Kasumi-1 (cell line): ENCODE measurements around the gene RCL1.
"Not testable (repeated sequence)": the region's sequence is repeated elsewhere in the genome, so short reads cannot be mapped to it uniquely, and the experiment has no call there.

ENCODE experiments used
- DNase-seq, 2 experiments: peaks; one replicate each; lab custom pipeline; 2025; lab: John Stamatoyannopoulos, UW

Gene RCL1

DNA sequence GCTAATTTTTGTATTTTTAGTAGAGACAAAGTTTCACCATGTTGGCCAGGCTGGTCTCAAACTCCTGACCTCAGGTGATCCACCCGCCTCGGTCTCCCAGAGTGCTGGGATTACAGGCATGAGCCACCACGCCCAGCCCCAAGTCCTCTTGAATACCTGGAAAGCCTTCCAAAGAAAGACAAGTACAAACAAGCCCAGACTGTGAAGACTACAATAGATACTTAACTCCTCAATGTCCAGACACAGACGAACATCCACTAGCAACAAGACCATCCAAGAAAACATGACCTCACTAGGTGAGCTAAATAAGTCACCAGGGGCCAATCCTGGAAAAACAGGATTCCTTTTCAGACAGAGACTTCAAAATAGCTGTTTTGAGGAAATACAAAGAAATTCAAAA is 9.6 kb upstream of the RCL1 start:
- DNase-seq = not testable (repeated sequence)

GRCh38 chr9:4784403-4784802 is 8.3 kb upstream of the RCL1 start:
- no peak for DNase-seq

DNA sequence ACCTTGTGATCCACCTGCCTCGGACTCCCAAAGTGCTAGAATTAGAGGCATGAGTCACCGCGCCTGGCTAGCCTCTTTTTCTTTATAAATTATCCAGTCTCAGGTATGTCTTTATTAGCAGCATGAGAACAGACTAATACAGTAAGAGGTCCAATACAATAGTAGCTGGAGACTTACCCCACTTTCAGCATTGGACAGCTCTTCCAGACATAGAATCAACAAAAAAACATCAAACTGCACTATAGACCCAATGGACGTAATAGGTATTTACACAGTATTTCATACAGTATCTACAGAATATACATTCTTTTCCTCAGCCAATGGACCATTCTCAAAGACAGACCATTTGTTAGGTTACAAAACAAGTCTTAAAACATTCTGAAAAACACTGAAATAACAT is 6.1 kb upstream of the RCL1 start:
- DNase-seq = no peak

DNA sequence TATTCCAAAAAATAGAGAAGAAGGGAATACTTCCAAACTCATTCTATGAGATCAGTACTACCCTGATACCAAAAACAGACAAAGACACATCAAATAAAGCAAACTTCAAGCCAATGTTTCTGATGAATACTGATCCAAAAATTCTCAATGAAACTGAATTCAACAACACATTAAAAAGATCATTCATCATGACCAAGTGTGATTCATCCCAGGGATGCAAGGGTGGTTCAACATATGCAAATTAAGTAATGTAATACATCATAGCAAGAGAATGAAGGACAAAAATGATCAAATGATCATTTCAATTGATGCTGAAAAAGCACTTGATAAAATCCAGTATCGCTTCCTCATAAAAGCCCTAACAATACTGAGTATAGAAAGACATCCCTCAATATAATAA is 4.9 kb upstream of the RCL1 start:
- no peak for DNase-seq

DNA sequence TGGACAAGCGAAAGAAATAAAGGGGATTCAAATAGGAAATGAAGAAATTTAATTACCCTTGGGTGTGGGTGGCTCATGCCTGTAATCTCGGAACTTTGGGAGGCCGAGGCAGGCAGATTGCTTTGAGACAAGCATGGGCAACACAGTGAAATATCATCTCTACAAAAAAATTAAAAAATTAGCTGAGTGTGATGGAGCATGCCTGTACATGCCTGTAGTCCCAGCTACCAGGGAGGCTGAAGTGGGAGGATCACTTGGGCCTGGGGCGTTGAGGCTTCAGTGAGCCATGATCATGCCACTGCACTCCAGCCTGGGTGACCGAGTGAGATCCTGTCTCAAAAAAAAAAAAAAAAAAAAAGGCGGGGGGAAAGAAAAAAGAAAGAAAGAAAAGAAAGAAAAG is 4.0 kb upstream of the RCL1 start:
- no peak for DNase-seq

- DNase-seq = no peak
Observed at GRCh38 chr9:4792054-4792571, 631 bp upstream of the RCL1 start.

GRCh38 chr9:4793459-4794395 is 983 bp downstream of the RCL1 start:
- no peak for DNase-seq

DNA sequence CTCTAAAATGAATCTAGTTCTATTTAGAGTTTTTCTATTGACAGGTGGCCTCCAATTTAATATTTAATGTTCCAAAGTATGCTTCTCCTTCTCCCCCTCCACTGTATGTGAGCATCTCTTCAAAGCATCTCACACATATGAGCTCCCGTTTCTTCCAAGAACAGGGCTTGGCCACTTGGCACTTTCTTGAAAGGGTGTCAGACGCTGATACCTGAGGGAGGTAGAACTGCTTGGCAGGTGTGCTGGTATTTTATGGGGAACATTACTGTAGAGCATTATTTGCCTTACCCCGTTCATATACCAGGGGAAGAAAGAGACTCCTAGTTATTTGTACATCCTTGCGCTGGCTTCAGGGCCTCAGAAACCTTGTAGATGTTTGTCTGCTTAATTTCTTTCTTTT is 1.9 kb downstream of the RCL1 start:
- DNase-seq = no peak

GRCh38 chr9:4795108-4795507 is 2.4 kb downstream of the RCL1 start:
- not testable (repeated sequence) for DNase-seq

DNA sequence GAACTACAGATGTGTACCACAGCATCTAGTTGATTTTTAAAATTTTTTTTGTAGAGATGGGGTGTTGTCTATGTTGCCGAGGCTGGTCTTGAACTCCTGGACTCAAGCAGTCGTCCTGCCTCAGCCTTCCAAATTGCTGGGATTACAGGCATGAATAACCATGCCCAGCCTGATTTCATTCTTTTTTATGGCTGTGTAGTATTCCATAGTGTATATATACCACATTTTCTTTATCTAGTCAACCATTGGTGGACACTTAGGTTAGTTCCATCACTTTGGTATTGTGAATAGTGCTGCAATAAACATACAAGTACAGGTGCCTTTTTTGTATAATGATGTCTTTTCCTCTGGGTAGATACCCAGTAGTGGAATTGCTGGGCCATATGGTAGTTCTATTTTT is 3.8 kb downstream of the RCL1 start:
- DNase-seq = no peak

DNA sequence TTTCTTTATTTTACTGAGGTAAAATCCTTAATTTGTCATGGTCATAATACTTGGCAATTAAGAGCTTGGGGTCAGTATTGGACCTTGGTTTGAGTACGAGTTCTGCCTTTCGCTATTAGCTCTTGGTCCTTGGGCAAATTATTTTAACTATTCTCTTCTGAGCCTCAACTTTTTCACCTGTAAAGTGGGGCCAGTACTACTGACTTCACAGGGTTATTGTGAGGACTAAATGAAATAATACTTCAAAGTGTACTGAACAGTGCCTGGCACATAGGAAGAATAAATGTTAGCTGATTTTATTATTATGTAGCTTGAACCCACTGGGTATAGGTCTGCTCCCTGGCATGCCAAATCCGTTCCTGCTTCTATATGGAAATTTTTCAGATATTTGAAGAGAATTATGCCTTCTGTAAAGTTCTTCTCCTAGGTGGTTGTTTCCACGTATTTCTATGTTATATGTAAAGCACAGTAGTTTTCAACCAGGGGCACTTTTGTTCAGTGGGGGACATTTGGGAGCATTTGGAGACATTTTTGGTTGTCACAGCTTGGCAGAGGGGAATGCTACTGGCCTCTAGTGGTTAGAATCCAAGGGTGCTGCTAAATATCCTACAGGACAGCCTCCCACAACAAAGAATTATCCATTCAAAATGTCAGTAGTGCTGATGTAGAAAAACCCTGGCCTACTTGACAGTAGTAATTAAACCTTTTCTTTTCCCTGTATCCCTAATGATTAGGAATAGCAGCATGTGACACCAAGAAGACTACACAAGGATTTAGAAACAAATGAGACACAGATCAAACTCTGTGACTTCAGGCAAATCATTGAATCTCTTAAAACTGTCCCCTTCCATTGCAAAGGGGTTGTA is 4.5 kb downstream of the RCL1 start:
- DNase-seq = peak; percentile 22 to 36

DNA sequence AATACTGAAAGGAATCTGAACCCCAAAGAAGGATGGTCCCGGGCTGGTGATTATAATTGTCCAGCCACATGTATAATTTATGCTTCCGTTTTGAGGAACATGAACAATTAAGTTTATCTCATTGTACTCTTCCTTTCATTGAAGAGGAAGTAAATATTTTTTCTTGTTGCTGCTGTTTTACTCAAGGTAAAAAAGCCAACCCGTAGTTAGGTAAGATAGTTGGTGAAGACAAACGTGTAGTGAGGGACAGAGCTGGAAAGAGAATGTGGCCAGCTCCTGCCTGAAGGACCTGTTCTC is 5.1 kb downstream of the RCL1 start:
- DNase-seq = no peak

DNA sequence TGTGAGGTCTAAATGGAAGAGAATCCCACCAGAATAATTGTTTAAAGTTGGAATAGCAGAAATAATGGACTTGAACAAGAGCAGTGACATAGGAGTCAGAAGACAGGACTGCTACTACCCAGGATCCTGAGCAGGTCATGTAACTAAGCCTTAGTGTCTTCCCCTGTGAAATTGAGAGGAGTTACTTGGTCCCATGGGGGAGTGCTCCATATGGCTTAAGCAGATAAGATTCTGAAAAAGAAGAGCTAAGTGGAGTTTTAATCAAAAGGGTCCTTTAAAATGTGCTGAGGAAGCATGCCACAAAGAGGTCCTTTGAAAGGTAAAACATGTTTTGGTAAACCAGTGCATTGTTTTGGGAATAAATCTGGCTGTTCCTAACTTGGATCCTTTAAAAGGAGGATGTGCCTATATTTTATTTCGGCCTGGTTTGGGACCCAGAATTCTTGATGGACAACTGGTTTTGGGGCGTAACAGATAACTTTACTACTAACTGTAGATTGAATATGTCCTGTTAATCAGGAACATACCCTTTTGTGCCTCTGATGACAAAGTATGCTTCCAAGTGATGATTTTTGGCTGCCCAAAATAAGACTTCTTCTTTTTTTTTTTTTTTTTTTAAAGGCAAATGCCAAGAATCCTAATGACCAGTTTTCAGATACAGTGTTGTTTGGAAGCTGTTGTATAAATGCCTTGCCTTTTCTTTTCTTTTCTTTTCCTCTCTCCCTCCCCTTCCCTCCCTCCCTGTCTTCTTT is 5.7 kb downstream of the RCL1 start:
- DNase-seq = no peak

GRCh38 chr9:4799033-4799430 is 6.3 kb downstream of the RCL1 start:
- no peak for DNase-seq

DNA sequence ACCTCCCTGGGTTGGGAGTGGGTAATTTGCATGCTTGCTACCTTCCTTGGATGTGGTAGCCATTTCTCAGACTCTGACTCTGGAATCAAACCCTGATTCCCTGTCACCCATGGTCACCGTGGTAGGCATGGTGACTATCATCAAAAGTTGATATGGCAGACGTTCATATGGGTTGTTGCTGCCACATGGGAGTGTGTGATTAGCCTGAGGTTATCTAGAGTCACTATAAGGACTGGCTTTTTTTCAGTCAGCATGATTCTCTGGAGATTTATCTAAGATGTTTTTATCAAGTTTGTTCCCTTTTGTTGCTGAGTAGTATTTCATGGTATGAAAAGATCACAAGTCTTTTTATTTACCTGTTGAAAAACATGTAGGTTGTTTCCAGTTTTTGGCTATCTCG is 7.0 kb downstream of the RCL1 start:
- no peak for DNase-seq

GRCh38 chr9:4801156-4801555 is 8.4 kb downstream of the RCL1 start:
- DNase-seq = no peak

DNA sequence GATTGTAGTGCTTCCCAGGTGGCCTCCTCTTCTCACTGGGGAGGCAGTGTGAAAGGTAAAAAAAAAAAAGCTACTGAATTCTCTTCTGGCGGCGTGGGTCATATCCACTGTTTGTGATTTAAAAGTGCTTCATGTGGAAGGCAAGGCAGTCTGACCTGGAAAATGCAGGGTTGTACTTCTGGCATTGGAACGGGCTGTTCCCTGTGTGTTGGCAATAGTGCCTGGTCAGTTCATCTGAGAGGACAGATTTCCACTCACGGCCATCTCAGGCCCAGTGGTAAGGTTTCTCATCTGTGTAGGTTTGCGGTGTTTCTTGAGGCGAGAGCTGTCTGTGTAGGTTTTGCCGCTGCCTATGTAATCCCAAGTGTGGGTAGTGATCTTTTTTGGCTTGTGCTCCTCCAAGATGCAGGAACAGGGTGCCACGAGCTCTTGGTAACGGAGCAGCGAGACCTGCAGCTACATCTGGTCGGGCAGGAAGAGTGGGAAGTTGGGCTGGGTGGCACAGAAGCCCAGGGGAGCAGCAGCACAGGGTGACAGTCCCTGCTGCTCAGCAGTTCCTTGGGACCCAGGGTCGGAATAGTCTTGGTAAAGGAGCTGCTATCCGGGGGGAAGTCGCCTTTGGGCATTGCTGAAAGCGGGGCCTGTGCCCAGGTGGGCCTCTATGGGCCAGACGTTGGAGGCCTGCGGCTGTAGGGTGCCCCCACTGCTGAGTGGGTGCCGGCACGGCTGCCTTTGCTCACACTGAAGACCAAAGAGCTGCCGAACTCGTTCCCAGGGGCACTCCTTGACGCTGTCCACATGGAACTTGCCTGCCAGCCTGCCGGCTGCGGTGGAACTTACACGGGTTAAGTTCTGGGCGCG is 11.2 kb downstream of the RCL1 start:
- DNase-seq = no peak

DNA sequence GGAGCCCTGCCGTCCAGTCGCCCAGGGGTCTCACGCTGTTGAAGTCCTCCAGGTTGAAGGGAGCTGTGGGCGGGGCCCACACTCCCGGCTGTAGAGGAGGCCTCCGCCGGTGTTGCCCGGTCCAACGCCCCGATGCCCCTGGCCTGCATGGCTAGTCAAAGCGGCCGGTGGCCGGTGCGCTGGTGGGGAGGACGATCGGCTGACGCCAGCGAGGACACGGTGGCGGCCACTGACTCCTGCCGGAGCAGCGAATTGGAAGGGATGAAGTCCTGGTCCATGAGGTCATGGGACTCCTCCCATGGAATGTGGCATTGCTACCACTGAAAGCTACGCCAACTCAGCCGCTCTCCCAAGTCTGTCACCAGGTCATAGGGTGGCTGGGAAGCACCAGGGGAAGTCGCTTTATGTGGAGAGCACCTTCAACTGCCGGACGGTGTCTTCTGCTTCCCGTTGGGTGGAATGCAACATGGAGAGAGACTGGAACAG is 11.8 kb downstream of the RCL1 start:
- DNase-seq = no peak

DNA sequence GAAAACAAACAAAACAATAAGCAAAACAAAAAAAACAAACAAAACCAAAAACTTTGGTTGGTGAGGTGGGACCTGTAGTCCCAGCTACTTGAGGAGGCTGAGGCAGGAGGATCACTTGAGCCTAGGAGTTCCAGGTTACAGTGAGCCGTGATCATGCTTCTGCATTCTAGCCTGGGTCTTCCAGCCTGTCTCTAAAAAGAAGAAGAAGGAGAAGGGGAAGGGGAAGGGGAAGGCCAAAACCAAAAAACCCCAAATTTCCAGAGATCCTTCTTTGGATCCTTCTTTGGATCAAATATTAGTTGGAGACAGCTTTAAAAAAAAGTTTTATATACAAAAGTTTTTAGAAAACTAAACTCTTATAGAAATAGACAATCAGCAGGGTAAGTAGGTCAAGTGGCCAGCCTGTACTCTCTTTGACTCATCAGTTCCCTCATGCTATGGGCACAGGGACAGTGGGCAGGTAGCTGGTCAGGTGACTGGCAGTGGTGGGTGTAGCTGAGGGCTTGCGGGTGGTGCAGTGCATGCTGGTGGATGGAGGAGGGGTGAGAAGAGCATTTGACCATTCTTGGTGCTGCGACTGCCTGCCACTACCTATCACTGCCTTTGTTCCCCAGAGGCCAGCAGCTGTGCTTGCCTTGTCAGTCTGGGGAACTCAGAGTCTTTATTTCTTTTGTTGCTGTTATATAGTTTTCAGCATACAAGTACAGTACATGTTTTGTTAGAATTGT is 12.6 kb downstream of the RCL1 start:
- no peak for DNase-seq

GRCh38 chr9:4810565-4810964 is 17.8 kb downstream of the RCL1 start:
- DNase-seq = no peak

- no peak for DNase-seq
Observed at GRCh38 chr9:4811824-4812223, 19.1 kb downstream of the RCL1 start.
